ENCODE results near the gene CALN1. TPM values are rescaled to one million over a fixed set of nuclear protein-coding genes. Genes with fewer than 3 reads are reported as not detected.
"Not testable (repeated sequence)": the region's sequence is repeated elsewhere in the genome, so short reads cannot be mapped to it uniquely, and the experiment has no call there.

Gene CALN1
- total and polyA plus RNA-seq, 12 donors = not detected

- DNase-seq (no peak), ATAC-seq (no peak)
- TF ChIP-seq CTCF (IDR thresholded peaks at IDR 0.05) = no peak
- Histone ChIP-seq H3K4me3 (no peak overlapping the region), H3K36me3 (no peaks in the 10 kb centered on the region), H3K27ac (no peak overlapping the region), H3K4me1 (no peaks in the 10 kb centered on the region), H3K27me3 (peaks cover 0 to 16% (median 0%) of the 10 kb centered on the region in 7 donors), H3K9me3 (no peaks in the 10 kb centered on the region)
- intact Hi-C loops (cut with DNase I) = no loop called here
- 76 to 80% methylated on average over 1 of the region's 1 CpG for WGBS, 2 donors
Measured at GRCh38 chr7:72345208-72345727, 66.9 kb downstream of the CALN1 start.

GRCh38 chr7:72343991-72344390, 68.1 kb downstream of the CALN1 start:
- H3K36me3 ChIP-seq = no peaks in the 10 kb centered on the region
- H3K4me3 ChIP-seq = no peak overlapping the region
- TF ChIP-seq CTCF (IDR thresholded peaks at IDR 0.05) = no peak
- no peak for DNase-seq
- H3K9me3 ChIP-seq = no peaks in the 10 kb centered on the region
- no peaks in the 10 kb centered on the region for H3K4me1 ChIP-seq
- H3K27ac ChIP-seq = no peak overlapping the region
- no peak for ATAC-seq
- WGBS, 2 donors = 50 to 56% methylated on average over 3 of the region's 3 CpGs
- intact Hi-C loops (cut with DNase I) = no loop called here
- H3K27me3 ChIP-seq = peaks cover 0 to 25% (median 6%) of the 10 kb centered on the region in 7 donors

- H3K9me3 ChIP-seq; H3K27ac ChIP-seq; intact Hi-C loops (cut with DNase I); ATAC-seq; DNase-seq; H3K36me3 ChIP-seq; H3K4me1 ChIP-seq; H3K4me3 ChIP-seq: not testable (repeated sequence)
- 87 to 88% methylated on average over 3 of the region's 3 CpGs for WGBS, 2 donors
- H3K27me3 ChIP-seq = peaks cover 0 to 31% (median 9%) of the 10 kb centered on the region in 7 donors
Measured at GRCh38 chr7:72343354-72343753, 68.8 kb downstream of the CALN1 start.

- Histone ChIP-seq H3K27ac (no peak overlapping the region), H3K9me3 (peaks cover 0 to 4% (median 0%) of the 10 kb centered on the region in 11 donors), H3K4me1 (peaks cover 0 to 9% (median 0%) of the 10 kb centered on the region in 9 donors), H3K36me3 (no peaks in the 10 kb centered on the region), H3K4me3 (peak overlapping the region in 7 of 10 donors; percentile 17 to 33 (median 20)), H3K27me3 (peaks cover 0 to 79% (median 54%) of the 10 kb centered on the region in 7 donors)
- ATAC-seq = no peak
- DNase-seq = no peak
- no peak for TF ChIP-seq CTCF (IDR thresholded peaks at IDR 0.05)
- WGBS, 2 donors = 6 to 7% methylated on average over 44 of the region's 44 CpGs
- intact Hi-C loops (cut with DNase I) = no loop called here
Measured at GRCh38 chr7:72337390-72338167, 74.6 kb downstream of the CALN1 start.

Measured in heart right ventricle (tissue), 16 donors.